Transverse colon (tissue), 3 donors: Measurements from ENCODE around the gene TMEM175.

Experiments used
- EP300 ChIP-seq: sonication (generic); formaldehyde crosslinking; IDR thresholded peaks from one replicate; pipeline ENCODE4 v1.6.1; 2017; ENCODE audit warnings: antibody characterized with exemption, low read depth
- POLR2A ChIP-seq: fragments of 450-650 bp; IDR thresholded peaks from one replicate; pipeline ENCODE4 v1.6.1; 2016; ENCODE audit warnings: antibody characterized with exemption, mild to moderate bottlenecking, moderate library complexity
- TF ChIP-seq, protein P1 (sequence below), 5 experiments: fragments of 200-600 bp in 3 of 5; fragments of 450-650 bp in 2 of 5; sonication (generic) in 3 of 5; IDR thresholded peaks; 1 replicate in 2 of 5; 2 replicates in 3 of 5; pipeline ENCODE4 v1.5.1; 2016 to 2017; ENCODE audit warnings: antibody characterized with exemption in 5 of 5, inconsistent platforms in 3 of 5, mild to moderate bottlenecking in 2 of 5, moderate library complexity in 1 of 5

- TF ChIP-seq, protein P1, sequence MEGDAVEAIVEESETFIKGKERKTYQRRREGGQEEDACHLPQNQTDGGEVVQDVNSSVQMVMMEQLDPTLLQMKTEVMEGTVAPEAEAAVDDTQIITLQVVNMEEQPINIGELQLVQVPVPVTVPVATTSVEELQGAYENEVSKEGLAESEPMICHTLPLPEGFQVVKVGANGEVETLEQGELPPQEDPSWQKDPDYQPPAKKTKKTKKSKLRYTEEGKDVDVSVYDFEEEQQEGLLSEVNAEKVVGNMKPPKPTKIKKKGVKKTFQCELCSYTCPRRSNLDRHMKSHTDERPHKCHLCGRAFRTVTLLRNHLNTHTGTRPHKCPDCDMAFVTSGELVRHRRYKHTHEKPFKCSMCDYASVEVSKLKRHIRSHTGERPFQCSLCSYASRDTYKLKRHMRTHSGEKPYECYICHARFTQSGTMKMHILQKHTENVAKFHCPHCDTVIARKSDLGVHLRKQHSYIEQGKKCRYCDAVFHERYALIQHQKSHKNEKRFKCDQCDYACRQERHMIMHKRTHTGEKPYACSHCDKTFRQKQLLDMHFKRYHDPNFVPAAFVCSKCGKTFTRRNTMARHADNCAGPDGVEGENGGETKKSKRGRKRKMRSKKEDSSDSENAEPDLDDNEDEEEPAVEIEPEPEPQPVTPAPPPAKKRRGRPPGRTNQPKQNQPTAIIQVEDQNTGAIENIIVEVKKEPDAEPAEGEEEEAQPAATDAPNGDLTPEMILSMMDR (IDR thresholded peaks at IDR 0.05): peak in 2 of 5 experiments; percentile 19 to 40
- TF ChIP-seq EP300: no peak
- peak; percentile 97 for TF ChIP-seq POLR2A
Observed at GRCh38 chr4:931960-932712, at the start of gene TMEM175, which contains the start of gene GAK.
